WTC11 (cell line): ENCODE data around the gene ADGRD2. TPM values are rescaled to one million over a fixed set of nuclear protein-coding genes. Genes with fewer than 3 reads are reported as not detected.

Source experiments
- ATAC-seq: fragments of 200-7000 bp; cut with Tn5 transposase; 2 replicates; pipeline ENCODE4 v1.10.0; 2021; ENCODE audit warnings: mild to moderate bottlenecking, moderate library complexity
- CTCF ChIA-PET: fragments of 300-600 bp; sonication (Branson Sonifier 250); formaldehyde crosslinking; loops from one replicate; lab custom pipeline; 2021; ENCODE audit warnings: antibody characterized with exemption; lab: Charles Lee
- POLR2A ChIA-PET: fragments of 350-600 bp; sonication (Branson Sonifier 250); formaldehyde crosslinking; loops from one replicate; lab custom pipeline; 2021; ENCODE audit warnings: antibody characterized with exemption; lab: Charles Lee
- DNase-seq: peaks from one replicate; pipeline ENCODE4 v3.0.0; 2021; ENCODE audit warnings: low spot score
- H3K27ac Mint-ChIP-seq: 2 replicates; pipeline ENCODE4 v1.8.0; 2021; ENCODE audit warnings: mixed read lengths
- H3K27me3 Mint-ChIP-seq: 2 replicates; pipeline ENCODE4 v1.8.0; 2021; ENCODE audit warnings: low read depth, mild to moderate bottlenecking, moderate library complexity, mixed read lengths
- H3K36me3 Mint-ChIP-seq: 2 replicates; pipeline ENCODE4 v1.8.0; 2021; ENCODE audit warnings: mixed read lengths
- H3K4me1 Mint-ChIP-seq: 2 replicates; pipeline ENCODE4 v1.8.0; 2022; ENCODE audit warnings: mixed read lengths
- H3K4me3 Mint-ChIP-seq: 2 replicates; pipeline ENCODE4 v1.8.0; 2021; ENCODE audit warnings: mild to moderate bottlenecking, moderate library complexity, mixed read lengths
- H3K9me3 Mint-ChIP-seq: 2 replicates; pipeline ENCODE4 v1.8.0; 2021; ENCODE audit warnings: mixed read lengths
- CBFB ChIP-seq: sonication (generic); formaldehyde crosslinking; IDR thresholded peaks from 2 replicates; pipeline ENCODE4 v1.8.1; 2022; ENCODE audit warnings: mild to moderate bottlenecking, low read depth, missing genetic modification reagents
- EMX1 ChIP-seq: fragments of 250-450 bp; sonication (Bioruptor Pico); IDR thresholded peaks from 2 replicates; pipeline ENCODE4 v1.8.0; 2021; ENCODE audit warnings: mild to moderate bottlenecking
- FOXP1 ChIP-seq: sonication (generic); formaldehyde crosslinking; IDR thresholded peaks from 2 replicates; pipeline ENCODE4 v1.8.0; 2022; ENCODE audit warnings: missing genetic modification reagents, mild to moderate bottlenecking, moderate library complexity, borderline replicate concordance
- GRHL2 ChIP-seq: fragments of 250-450 bp; sonication (Bioruptor Pico); IDR thresholded peaks from 2 replicates; pipeline ENCODE4 v1.8.0; 2022; ENCODE audit warnings: mild to moderate bottlenecking, moderate library complexity; ENCODE audit not compliant: insufficient replicate concordance, severe bottlenecking
- GTF2I ChIP-seq: fragments of 250-450 bp; sonication (Bioruptor Pico); conservative IDR thresholded peaks from 2 replicates; pipeline ENCODE4 v1.4.0; 2021; ENCODE audit warnings: mild to moderate bottlenecking
- HMGA2 ChIP-seq: fragments of 250-450 bp; sonication (Bioruptor Pico); IDR thresholded peaks from 2 replicates; pipeline ENCODE4 v1.4.0; 2021; ENCODE audit warnings: mild to moderate bottlenecking, moderate library complexity
- KAT7 ChIP-seq: sonication (generic); formaldehyde crosslinking; IDR thresholded peaks from 2 replicates; pipeline ENCODE4 v1.8.1; 2023; ENCODE audit warnings: missing genetic modification reagents, mild to moderate bottlenecking, borderline replicate concordance
- MXD4 ChIP-seq: fragments of 250-450 bp; sonication (Bioruptor Pico); IDR thresholded peaks from 2 replicates; pipeline ENCODE4 v1.8.0; 2021; ENCODE audit warnings: mild to moderate bottlenecking, moderate library complexity, borderline replicate concordance
- NFATC4 ChIP-seq: fragments of 250-450 bp; sonication (Bioruptor Pico); IDR thresholded peaks from 2 replicates; pipeline ENCODE4 v1.9.0; 2021; ENCODE audit warnings: mild to moderate bottlenecking
- NR3C1 ChIP-seq: sonication (generic); formaldehyde crosslinking; conservative IDR thresholded peaks from 2 replicates; pipeline ENCODE4 v1.8.1; 2023; ENCODE audit warnings: low read depth, mild to moderate bottlenecking, missing genetic modification reagents
- RELA ChIP-seq: sonication (generic); formaldehyde crosslinking; IDR thresholded peaks from 2 replicates; pipeline ENCODE4 v1.8.1; 2022; ENCODE audit warnings: missing genetic modification reagents, mild to moderate bottlenecking, borderline replicate concordance
- TCF7 ChIP-seq: sonication (generic); formaldehyde crosslinking; IDR thresholded peaks from 2 replicates; pipeline ENCODE4 v1.8.0; 2022; ENCODE audit warnings: mild to moderate bottlenecking, low read depth, missing genetic modification reagents, moderate library complexity
- TEAD4 ChIP-seq: sonication (generic); formaldehyde crosslinking; IDR thresholded peaks from 2 replicates; pipeline ENCODE4 v1.8.0; 2022; ENCODE audit warnings: mild to moderate bottlenecking, missing genetic modification reagents
- TP53 ChIP-seq: sonication (generic); formaldehyde crosslinking; IDR thresholded peaks from 2 replicates; pipeline ENCODE4 v1.8.1; 2023; ENCODE audit warnings: mild to moderate bottlenecking, missing genetic modification reagents
- ZNF263 ChIP-seq: sonication (generic); formaldehyde crosslinking; IDR thresholded peaks from 2 replicates; pipeline ENCODE4 v1.8.1; 2022; ENCODE audit warnings: low read depth, mild to moderate bottlenecking, moderate library complexity, missing genetic modification reagents
- ZNF423 ChIP-seq: fragments of 250-450 bp; sonication (Bioruptor Pico); IDR thresholded peaks from 2 replicates; pipeline ENCODE4 v2.1.2; 2022; ENCODE audit warnings: mild to moderate bottlenecking, moderate library complexity
- total RNA-seq: library from RNA; stranded (reverse); gene quantifications from 3 replicates; pipeline ENCODE4 v1.2.3, GENCODE V29; 2021
- TF ChIP-seq, protein P1 (sequence below): fragments of 200-600 bp; IDR thresholded peaks from 2 replicates; pipeline ENCODE4 v1.8.0; 2022; ENCODE audit warnings: antibody characterized with exemption
- TF ChIP-seq, protein P2 (sequence below): sonication (generic); formaldehyde crosslinking; IDR thresholded peaks from 2 replicates; pipeline ENCODE4 v1.8.0; 2022; ENCODE audit warnings: mild to moderate bottlenecking, missing genetic modification reagents
- TF ChIP-seq, protein P3 (sequence below): sonication (generic); formaldehyde crosslinking; IDR thresholded peaks from 2 replicates; pipeline ENCODE4 v1.8.1; 2022; ENCODE audit warnings: low read depth, missing genetic modification reagents, borderline replicate concordance
- TF ChIP-seq, protein P4 (sequence below): sonication (generic); formaldehyde crosslinking; IDR thresholded peaks from 2 replicates; pipeline ENCODE4 v1.8.0; 2022; ENCODE audit warnings: missing genetic modification reagents
- TF ChIP-seq, protein P5 (sequence below): sonication (generic); formaldehyde crosslinking; IDR thresholded peaks from 2 replicates; pipeline ENCODE4 v1.8.1; 2022; ENCODE audit warnings: missing genetic modification reagents, borderline replicate concordance
- TF ChIP-seq, protein P6 (sequence below): sonication (generic); formaldehyde crosslinking; IDR thresholded peaks from 2 replicates; pipeline ENCODE4 v1.8.1; 2022; ENCODE audit warnings: mild to moderate bottlenecking, missing genetic modification reagents, moderate library complexity, borderline replicate concordance

Gene ADGRD2
- total RNA-seq, 1 experiment from 2014 or later = 0.61 TPM

DNA sequence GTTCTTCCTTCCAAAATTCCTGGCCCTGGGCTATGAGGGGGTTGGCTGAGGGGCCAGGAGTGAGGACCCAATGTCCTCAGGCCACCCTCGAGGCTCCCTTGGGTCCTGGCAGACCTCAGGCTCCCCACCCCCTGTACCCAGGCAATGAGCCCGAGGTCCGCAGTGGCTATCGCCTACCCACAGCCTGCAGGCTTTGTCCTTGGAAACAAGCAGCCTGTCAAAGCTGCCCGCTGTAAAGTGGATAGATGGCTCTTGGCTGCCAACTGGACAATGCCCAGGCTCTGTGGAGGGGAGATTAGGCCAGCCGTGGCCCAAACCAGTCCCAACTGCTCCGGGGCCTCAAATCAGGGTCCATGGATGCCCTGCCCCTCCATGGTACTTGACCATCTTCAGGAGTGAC lies 2.2 kb upstream of the ADGRD2 start:
- Mint-ChIP-seq H3K27ac (no peak overlapping the region), H3K4me3 (no peak overlapping the region), H3K4me1 (peaks cover 17% of the 10 kb centered on the region)
- no peak for DNase-seq
- no peak for TF ChIP-seq RELA (CRISPR knock-in tag)
- TF ChIP-seq GRHL2 (CRISPR knock-in tag) = no peak
- TF ChIP-seq EMX1 (CRISPR knock-in tag) = no peak
- TF ChIP-seq, protein P1, sequence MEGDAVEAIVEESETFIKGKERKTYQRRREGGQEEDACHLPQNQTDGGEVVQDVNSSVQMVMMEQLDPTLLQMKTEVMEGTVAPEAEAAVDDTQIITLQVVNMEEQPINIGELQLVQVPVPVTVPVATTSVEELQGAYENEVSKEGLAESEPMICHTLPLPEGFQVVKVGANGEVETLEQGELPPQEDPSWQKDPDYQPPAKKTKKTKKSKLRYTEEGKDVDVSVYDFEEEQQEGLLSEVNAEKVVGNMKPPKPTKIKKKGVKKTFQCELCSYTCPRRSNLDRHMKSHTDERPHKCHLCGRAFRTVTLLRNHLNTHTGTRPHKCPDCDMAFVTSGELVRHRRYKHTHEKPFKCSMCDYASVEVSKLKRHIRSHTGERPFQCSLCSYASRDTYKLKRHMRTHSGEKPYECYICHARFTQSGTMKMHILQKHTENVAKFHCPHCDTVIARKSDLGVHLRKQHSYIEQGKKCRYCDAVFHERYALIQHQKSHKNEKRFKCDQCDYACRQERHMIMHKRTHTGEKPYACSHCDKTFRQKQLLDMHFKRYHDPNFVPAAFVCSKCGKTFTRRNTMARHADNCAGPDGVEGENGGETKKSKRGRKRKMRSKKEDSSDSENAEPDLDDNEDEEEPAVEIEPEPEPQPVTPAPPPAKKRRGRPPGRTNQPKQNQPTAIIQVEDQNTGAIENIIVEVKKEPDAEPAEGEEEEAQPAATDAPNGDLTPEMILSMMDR = no peak
- no peak for TF ChIP-seq GTF2I (CRISPR knock-in tag)
- TF ChIP-seq FOXP1 = no peak
- no peak for TF ChIP-seq MXD4
- TF ChIP-seq, protein P2, sequence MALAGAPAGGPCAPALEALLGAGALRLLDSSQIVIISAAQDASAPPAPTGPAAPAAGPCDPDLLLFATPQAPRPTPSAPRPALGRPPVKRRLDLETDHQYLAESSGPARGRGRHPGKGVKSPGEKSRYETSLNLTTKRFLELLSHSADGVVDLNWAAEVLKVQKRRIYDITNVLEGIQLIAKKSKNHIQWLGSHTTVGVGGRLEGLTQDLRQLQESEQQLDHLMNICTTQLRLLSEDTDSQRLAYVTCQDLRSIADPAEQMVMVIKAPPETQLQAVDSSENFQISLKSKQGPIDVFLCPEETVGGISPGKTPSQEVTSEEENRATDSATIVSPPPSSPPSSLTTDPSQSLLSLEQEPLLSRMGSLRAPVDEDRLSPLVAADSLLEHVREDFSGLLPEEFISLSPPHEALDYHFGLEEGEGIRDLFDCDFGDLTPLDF (CRISPR knock-in tag) = no peak
- TF ChIP-seq, all 79 proteins: peak for 0
- CTCF ChIA-PET = interaction anchor here (1.2 kb wide), 1 partner anchor 30 kb away, joined by 3 read pairs; no protein-coding TSS in a partner anchor
- Mint-ChIP-seq H3K27me3 (peaks cover 32% of the 10 kb centered on the region), H3K36me3 (no peaks in the 10 kb centered on the region), H3K9me3 (peaks cover 4% of the 10 kb centered on the region)
- POLR2A ChIA-PET = no interaction called here
- ATAC-seq = no peak

DNA sequence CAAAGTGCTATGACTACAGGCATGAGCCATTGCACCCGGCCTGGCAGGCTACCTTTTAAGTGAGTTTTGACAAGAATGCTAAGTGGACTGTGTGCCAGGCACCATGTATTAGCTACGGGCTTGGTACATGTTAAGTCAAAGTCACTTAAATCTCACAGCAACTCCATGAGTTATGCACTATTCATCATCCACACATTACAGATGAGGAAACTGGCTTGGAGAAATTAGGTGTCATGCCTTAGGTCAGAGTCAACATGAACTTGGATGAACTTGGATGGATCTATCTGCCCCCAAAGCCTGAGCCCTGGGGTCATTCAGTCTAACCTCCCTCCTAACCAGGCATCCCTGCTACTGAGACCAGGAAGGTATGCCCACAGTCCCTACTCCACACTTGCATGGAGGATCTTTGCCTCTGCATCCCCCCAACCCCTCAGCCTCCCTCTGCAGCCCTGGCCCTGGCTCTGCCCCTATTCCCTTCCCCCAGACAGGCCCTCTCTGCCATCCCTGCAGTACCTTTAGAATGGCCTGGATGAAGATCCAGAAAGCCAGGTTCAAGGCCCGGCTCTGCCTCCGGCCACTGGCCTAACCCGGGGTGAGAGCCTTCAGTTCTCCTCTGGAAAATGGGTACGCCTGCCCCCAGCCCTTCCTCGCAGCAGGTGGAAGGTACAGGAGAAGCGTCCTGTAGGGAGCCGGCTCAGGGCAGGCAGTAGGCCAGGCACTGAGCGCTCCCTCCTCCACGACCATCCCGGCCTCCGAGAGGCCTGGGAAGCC lies 685 bp upstream of the ADGRD2 start:
- no peak overlapping the region for H3K27ac Mint-ChIP-seq
- H3K9me3 Mint-ChIP-seq = no peaks in the 10 kb centered on the region
- ATAC-seq = peak; percentile 8
- DNase-seq = no peak
- ChIA-PET CTCF (interaction anchor here (0.7 to 1.8 kb wide), 5 partner anchors 30 to 316 kb away, joined by 3 to 10 read pairs (median 4); no protein-coding TSS in a partner anchor), POLR2A (no interaction called here)
- H3K27me3 Mint-ChIP-seq = peaks cover 38% of the 10 kb centered on the region
- TF ChIP-seq ZNF423 (no peak), ZNF263 (CRISPR knock-in tag) (no peak), NR3C1 (CRISPR knock-in tag) (no peak), NFATC4 (CRISPR knock-in tag) (no peak), GTF2I (CRISPR knock-in tag) (no peak), TCF7 (CRISPR knock-in tag) (no peak), TP53 (CRISPR knock-in tag) (no peak), TEAD4 (CRISPR knock-in tag) (no peak), HMGA2 (CRISPR knock-in tag) (no peak), CBFB (no peak), KAT7 (CRISPR knock-in tag) (no peak)
- TF ChIP-seq, protein P3, sequence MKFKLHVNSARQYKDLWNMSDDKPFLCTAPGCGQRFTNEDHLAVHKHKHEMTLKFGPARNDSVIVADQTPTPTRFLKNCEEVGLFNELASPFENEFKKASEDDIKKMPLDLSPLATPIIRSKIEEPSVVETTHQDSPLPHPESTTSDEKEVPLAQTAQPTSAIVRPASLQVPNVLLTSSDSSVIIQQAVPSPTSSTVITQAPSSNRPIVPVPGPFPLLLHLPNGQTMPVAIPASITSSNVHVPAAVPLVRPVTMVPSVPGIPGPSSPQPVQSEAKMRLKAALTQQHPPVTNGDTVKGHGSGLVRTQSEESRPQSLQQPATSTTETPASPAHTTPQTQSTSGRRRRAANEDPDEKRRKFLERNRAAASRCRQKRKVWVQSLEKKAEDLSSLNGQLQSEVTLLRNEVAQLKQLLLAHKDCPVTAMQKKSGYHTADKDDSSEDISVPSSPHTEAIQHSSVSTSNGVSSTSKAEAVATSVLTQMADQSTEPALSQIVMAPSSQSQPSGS (CRISPR knock-in tag) = no peak
- TF ChIP-seq, protein P4, sequence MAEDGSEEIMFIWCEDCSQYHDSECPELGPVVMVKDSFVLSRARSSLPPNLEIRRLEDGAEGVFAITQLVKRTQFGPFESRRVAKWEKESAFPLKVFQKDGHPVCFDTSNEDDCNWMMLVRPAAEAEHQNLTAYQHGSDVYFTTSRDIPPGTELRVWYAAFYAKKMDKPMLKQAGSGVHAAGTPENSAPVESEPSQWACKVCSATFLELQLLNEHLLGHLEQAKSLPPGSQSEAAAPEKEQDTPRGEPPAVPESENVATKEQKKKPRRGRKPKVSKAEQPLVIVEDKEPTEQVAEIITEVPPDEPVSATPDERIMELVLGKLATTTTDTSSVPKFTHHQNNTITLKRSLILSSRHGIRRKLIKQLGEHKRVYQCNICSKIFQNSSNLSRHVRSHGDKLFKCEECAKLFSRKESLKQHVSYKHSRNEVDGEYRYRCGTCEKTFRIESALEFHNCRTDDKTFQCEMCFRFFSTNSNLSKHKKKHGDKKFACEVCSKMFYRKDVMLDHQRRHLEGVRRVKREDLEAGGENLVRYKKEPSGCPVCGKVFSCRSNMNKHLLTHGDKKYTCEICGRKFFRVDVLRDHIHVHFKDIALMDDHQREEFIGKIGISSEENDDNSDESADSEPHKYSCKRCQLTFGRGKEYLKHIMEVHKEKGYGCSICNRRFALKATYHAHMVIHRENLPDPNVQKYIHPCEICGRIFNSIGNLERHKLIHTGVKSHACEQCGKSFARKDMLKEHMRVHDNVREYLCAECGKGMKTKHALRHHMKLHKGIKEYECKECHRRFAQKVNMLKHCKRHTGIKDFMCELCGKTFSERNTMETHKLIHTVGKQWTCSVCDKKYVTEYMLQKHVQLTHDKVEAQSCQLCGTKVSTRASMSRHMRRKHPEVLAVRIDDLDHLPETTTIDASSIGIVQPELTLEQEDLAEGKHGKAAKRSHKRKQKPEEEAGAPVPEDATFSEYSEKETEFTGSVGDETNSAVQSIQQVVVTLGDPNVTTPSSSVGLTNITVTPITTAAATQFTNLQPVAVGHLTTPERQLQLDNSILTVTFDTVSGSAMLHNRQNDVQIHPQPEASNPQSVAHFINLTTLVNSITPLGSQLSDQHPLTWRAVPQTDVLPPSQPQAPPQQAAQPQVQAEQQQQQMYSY (CRISPR knock-in tag) = no peak
- TF ChIP-seq, protein P2 (CRISPR knock-in tag) = no peak
- TF ChIP-seq, protein P5, sequence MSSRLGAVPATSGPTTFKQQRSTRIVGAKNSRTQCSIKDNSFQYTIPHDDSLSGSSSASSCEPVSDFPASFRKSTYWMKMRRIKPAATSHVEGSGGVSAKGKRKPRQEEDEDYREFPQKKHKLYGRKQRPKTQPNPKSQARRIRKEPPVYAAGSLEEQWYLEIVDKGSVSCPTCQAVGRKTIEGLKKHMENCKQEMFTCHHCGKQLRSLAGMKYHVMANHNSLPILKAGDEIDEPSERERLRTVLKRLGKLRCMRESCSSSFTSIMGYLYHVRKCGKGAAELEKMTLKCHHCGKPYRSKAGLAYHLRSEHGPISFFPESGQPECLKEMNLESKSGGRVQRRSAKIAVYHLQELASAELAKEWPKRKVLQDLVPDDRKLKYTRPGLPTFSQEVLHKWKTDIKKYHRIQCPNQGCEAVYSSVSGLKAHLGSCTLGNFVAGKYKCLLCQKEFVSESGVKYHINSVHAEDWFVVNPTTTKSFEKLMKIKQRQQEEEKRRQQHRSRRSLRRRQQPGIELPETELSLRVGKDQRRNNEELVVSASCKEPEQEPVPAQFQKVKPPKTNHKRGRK (CRISPR knock-in tag) = no peak
- TF ChIP-seq, protein P6, sequence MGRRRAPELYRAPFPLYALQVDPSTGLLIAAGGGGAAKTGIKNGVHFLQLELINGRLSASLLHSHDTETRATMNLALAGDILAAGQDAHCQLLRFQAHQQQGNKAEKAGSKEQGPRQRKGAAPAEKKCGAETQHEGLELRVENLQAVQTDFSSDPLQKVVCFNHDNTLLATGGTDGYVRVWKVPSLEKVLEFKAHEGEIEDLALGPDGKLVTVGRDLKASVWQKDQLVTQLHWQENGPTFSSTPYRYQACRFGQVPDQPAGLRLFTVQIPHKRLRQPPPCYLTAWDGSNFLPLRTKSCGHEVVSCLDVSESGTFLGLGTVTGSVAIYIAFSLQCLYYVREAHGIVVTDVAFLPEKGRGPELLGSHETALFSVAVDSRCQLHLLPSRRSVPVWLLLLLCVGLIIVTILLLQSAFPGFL (CRISPR knock-in tag) = no peak
- no peaks in the 10 kb centered on the region for H3K36me3 Mint-ChIP-seq
- peaks cover 17% of the 10 kb centered on the region for H3K4me1 Mint-ChIP-seq
- peak overlapping the region; percentile 46 for H3K4me3 Mint-ChIP-seq
